HUDEP-2 (cell line): ENCODE measurements around the gene UBE2Q1.
A peak's percentile ranks its signal among the peaks of the same experiment; 100 is the strongest.

Experiments used
- DNase-seq, 76 experiments: peaks; one replicate each; lab custom pipeline; 2025; ENCODE audit not compliant: unreplicated experiment in 76 of 76; lab: John Stamatoyannopoulos, UW

The UBE2Q1 gene

GRCh38 chr1:154520333-154520732, 38.1 kb downstream of the UBE2Q1 start:
- peak in 38 of 76 experiments; percentile 4 to 61 (median 24) for DNase-seq

DNA sequence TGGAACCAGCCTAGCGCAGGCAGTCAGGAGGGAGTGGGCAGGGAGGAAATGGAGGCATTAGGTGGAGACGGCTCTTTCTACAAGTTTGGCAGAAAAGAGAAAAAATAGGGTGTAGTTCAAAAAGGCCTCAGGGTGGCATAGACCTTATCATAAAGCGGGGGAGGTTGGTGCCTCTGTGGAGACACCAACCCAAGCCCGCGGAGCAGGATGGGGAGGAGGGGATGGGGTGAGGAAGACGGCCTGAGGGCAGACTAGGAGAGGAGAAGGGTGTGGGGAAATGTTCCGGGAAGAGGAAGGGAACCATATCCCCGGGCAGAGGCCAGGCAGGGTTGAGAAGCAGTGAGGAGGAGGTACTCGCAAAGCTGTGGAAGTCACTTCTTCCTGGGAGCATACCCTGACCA, 38.9 kb downstream of the UBE2Q1 start:
- peak in 71 of 76 experiments; percentile 14 to 85 (median 57) for DNase-seq

DNA sequence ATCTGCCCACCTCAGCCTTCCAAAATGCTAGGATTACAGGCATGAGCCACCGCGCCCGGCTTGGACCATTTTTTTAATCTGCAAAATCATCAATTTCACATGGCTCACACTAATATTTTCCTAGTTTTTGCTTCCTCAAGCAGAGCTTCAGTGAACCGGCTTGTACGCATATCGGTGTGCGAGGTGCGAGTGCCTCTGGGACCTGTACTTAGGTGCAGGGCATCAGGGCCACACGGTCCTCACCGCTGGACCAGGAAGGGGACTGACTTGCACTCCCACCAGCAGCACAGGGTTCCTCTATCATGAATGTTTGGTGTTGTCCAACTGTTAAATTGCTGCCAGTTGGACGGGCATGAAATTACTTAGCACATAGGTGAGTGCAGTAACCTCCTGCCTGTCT, 40.8 kb downstream of the UBE2Q1 start:
- DNase-seq, result no peak

- DNase-seq, result no peak
Measured at GRCh38 chr1:154514066-154514553, 44.4 kb downstream of the UBE2Q1 start.

DNA sequence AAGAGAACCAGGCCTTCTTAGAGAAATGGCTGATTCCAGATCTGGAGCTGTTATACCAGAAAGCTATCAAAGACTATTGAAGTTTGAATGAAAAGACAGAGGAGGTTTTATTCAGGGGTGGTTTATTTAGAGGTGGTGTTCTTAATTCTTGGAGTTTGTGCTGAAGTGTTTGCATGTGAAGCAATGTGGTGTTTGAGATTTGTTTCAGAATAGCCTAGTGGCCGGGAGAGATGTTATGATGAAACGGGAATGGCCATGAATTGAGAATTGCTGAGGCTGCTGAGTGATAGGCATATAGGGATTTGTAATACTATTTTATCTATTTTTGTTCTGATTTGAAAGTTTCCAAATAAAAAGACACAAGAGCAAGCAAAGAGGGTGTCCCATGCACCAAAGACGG, 45.7 kb downstream of the UBE2Q1 start:
- DNase-seq, result no peak

GRCh38 chr1:154503898-154504297, 54.6 kb downstream of the UBE2Q1 start:
- DNase-seq, result no peak

DNA sequence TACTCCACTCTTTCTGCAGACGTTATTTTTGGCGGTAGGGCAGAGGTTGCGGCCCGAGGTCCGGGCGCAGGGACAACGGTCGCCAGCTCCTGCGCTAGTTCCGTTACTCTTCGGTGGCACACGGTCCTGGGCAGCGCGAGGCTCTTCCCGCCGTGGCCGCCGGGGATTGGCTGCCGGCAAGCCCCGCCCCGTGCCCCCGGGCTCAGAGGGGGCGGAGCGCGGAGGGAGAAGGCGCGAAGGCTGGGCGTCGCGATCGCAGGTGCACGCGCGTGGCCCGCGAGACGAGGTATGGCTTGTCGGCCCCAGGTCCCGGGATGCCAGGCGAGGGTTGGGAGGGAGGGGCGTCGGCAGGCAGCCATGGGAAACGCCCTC, 55.7 kb downstream of the UBE2Q1 start:
- DNase-seq, result peak in 52 of 76 experiments; percentile 14 to 80 (median 46)

DNA sequence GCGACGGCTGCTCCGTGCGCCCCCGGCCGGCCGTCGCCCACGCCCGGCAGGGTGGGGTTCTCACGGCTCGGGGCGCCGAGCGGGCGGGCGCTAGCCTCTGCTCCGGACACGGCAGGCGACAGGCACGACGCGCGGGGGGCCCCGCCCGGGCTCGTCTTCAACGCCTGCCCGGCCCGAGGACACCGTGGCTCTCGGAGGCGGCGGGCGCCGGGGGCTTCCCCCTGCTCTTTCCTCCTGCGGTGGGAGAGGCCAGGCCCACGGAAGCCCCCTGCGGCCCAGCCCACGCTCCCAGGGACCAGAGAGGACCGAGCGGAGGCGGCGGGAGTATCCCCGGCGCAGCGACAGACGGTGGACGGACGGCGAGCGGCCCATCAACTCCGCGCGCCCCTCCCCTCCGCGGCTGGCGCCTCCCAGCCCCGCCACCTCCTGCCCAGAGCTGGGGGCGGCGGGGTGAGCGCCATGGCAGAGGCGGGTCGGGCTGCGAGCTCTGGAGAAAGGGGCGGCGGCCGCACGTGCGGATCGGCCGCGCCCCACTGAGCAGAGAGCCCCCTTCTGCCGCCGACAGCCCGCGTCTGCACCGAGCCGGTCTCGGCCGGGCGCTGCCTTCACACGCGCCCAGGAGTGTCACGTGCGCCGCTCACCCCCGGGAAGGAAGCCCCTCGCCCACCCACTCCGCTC, 56.3 kb downstream of the UBE2Q1 start, which contains the start of the genes SHE and TDRD10:
Gene SHE (minus strand): TSS at position 347 of the 678 bp plus-strand sequence. CDS start 386 bp downstream, outside the sequence.
Gene TDRD10 (plus strand): TSS at position 154 of the 678 bp plus-strand sequence. CDS start 4,685 bp downstream, outside the sequence.
- peak in 39 of 76 experiments; percentile 8 to 75 (median 41) for DNase-seq

GRCh38 chr1:154501423-154502065, 56.9 kb downstream of the UBE2Q1 start:
- peak in 11 of 76 experiments; percentile 2 to 41 (median 14) for DNase-seq

GRCh38 chr1:154500533-154500932, 57.9 kb downstream of the UBE2Q1 start:
- no peak for DNase-seq

- no peak for DNase-seq
Measured at GRCh38 chr1:154499446-154499845, 59.0 kb downstream of the UBE2Q1 start.
